MM.1S (cell line): ENCODE results near the gene ACSL6.

Experiments
- CTCF ChIP-seq: fragments of 300-600 bp; sonication (generic); IDR thresholded peaks from 2 replicates; pipeline ENCODE4 v1.5.1; 2016; ENCODE audit warnings: antibody characterized with exemption, low read length, mixed read lengths
- EZH2 ChIP-seq: fragments of 300-600 bp; sonication (generic); optimal IDR thresholded peaks from 2 replicates; pipeline ENCODE3; 2017; ENCODE audit warnings: low read depth, mild to moderate bottlenecking, antibody characterized with exemption, low read length, mixed read lengths

DNA sequence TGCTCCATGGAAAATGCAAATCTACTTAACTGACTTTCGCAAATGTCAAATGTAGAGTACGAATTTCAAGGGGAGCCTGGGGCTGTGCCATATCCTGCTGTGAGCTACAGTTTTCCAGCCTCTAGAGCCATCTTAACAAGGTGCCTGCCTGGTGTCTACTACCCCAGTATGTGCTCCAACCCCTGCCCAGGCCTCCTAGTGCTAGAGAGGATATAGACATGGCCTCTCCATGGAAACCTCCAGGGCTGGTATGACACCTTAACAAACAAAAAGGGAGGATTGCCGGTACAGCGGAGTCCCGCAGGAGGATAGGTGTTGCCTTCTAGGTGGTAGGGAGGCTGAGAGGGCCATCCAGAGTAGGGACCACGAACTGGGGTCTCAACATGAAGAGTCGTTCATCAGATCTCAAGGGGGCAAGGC lies 35.4 kb upstream of the ACSL6 start:
- TF ChIP-seq CTCF (no peak), EZH2 (no peak)
